Measurements from ENCODE around the gene SCO2. TPM values are rescaled to one million over a fixed set of nuclear protein-coding genes. Genes with fewer than 3 reads are reported as not detected.

Gene SCO2
- total RNA-seq, 1 donor = 2.6 TPM

DNA sequence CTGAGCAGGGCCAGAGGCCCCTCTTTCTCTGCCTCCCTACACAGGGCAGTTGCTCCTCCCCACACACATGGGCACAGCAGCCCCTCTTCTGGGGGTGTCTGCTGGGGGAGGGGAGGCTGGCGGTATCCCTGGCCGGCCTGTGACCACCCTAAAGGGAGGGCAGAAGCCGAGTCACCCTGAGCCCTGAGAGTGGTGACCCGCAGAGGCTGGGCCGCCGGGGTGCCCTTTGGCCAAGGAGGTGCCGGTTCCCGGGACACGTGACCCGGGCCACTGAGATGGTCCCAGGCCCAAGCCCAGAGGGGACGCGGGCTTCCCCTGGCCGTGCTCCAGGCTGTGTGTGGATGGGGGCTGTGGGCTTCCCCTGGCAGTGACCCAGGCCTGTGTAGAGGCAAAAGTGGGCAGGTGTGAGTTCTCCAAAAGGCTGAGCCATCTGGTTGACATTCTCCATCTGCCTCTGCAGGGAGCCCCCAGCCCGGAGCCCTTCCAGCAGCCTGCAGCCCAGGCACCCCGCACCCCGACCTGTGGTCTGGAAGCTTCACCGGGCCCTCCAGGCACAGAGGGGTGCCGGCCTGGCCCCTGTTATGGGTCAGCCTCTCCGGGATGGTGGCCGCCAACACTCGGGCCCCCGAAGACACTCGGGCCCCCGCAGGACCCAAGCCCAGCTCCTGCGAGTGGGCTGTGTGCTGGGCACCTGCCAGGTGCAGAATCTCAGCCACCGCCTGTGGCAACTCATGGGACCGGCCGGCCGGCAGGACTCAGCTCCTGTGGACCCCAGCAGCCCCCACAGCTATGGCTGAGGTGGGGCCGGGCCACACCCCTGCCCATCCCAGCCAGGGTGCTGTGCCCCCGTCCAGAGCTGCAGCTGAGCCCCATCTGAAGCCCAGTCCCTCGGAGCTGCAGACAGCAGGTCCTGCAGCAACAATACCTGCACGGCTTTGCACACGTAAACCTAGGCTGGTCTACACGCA is 43.0 kb downstream of the SCO2 start:
- peak overlapping the region; percentile 81 for H3K4me3 ChIP-seq (ENCODE audit: low read depth, low read length)
- TF ChIP-seq, protein P1, sequence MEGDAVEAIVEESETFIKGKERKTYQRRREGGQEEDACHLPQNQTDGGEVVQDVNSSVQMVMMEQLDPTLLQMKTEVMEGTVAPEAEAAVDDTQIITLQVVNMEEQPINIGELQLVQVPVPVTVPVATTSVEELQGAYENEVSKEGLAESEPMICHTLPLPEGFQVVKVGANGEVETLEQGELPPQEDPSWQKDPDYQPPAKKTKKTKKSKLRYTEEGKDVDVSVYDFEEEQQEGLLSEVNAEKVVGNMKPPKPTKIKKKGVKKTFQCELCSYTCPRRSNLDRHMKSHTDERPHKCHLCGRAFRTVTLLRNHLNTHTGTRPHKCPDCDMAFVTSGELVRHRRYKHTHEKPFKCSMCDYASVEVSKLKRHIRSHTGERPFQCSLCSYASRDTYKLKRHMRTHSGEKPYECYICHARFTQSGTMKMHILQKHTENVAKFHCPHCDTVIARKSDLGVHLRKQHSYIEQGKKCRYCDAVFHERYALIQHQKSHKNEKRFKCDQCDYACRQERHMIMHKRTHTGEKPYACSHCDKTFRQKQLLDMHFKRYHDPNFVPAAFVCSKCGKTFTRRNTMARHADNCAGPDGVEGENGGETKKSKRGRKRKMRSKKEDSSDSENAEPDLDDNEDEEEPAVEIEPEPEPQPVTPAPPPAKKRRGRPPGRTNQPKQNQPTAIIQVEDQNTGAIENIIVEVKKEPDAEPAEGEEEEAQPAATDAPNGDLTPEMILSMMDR (IDR thresholded peaks at IDR 0.05; ENCODE audit: insufficient read depth, low read depth, low read length) = no peak
- DNase-seq (ENCODE audit: low read depth) = no peak

DNA sequence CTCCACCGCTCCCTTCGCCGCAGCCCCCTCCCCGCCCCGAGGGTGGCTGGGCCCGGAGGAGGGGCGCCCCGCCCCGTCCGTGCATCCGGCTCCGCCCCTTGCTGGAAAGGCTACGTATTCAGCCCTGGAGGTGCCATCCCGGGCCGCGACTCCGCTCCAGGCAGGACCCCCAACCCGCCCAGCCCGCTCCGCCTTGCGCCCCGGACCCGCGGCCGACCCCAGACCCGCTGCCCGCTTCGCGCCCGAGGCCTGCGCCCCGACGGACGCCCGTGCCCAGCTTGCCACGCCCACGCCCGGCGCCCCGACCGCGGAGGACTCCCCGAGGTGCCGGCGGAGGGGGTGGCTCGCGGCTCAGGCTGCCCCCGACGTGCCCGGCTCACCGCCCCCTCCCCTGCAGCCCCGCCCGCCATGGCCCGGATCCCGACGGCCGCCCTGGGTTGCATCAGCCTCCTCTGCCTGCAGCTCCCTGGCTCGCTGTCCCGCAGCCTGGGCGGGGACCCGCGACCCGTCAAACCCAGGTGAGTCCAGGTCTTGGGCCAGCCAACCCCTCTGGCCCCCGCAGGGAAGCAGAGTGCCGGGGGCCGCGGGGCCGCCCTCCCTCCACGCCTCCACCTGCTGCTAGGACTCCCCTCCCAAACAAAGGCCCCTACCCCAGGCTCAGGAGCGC is 43.8 kb downstream of the SCO2 start, which contains the start of gene ADM2:
Gene ADM2, plus strand, starts transcription at position 104 of the 667 bp plus-strand sequence. Its CDS starts 305 bp downstream, at position 409.
- TF ChIP-seq, protein P1 (IDR thresholded peaks at IDR 0.05; ENCODE audit: insufficient read depth, low read depth, low read length) = no peak
- peak; percentile 25 for DNase-seq (ENCODE audit: low read depth)
- peak within 1 kb of the TSS; percentile 81 for H3K4me3 ChIP-seq (ENCODE audit: low read depth, low read length)

DNA sequence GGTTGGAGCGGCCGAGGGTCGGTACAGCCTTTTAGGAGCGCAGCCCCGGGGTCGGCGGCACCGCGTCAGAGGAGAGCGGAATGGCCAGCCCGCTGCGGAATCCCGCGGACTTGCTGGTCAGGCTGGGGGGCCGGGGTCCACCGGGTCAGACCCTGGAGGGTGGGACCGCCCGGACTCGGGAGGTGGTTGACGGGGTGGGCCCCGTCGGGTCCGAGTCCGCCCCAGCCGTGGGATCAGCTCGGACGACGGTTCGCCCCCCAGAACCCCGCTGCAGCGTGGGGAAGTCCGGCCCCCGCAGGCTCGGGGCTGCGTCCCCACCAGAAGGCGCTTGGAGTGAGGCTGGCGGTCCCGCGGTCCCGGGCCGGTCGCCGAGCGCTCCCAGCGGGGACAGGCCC is 44.4 kb downstream of the SCO2 start:
- TF ChIP-seq, protein P1 (IDR thresholded peaks at IDR 0.05; ENCODE audit: insufficient read depth, low read depth, low read length) = no peak
- no peak for DNase-seq (ENCODE audit: low read depth)
- peak overlapping the region; percentile 81 for H3K4me3 ChIP-seq (ENCODE audit: low read depth, low read length)

DNA sequence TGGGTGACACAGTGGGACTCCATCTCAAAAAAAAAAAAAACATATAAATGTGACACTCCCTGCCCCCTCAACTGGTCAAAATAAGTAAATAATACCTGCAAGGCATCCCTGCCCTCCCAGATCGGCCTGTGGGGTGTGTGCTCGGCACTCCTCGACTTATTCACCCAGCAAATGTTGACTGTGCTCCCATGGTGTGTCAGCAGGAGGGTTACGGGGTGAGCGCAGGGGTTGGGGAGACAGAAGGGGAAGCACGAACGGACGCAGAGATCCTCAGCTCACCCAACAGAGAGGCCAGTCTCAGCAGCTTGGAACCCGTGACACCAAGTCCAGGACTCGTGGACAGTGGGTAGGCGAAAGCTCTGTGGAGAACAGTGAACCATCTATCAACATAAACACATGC is 45.7 kb downstream of the SCO2 start:
- TF ChIP-seq, protein P1 (IDR thresholded peaks at IDR 0.05; ENCODE audit: insufficient read depth, low read depth, low read length) = no peak
- no peak for DNase-seq (ENCODE audit: low read depth)
- H3K4me3 ChIP-seq (ENCODE audit: low read depth, low read length) = no peak overlapping the region

DNA sequence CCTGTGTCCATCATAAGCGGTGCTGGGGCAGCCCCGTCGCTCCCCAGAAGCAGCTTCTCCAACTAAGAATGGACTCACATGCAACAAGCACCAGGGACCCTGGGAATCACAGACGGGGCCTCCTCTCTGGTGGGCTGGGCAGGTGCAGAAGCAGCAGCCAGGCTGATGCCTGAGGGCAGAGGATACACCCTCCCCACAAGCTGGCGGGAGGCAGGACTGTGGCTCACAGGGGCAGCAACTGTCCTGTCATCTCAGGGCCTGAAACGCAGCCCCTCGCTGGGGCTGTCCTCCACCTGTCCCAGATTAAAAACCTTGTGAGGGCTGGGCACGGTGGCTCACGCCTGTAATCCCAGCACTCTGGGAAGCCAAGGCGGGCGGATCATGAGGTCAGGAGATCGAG is 47.5 kb downstream of the SCO2 start:
- TF ChIP-seq, protein P1 (IDR thresholded peaks at IDR 0.05; ENCODE audit: insufficient read depth, low read depth, low read length) = no peak
- DNase-seq (ENCODE audit: low read depth) = no peak
- no peak overlapping the region for H3K4me3 ChIP-seq (ENCODE audit: low read depth, low read length)

DNA sequence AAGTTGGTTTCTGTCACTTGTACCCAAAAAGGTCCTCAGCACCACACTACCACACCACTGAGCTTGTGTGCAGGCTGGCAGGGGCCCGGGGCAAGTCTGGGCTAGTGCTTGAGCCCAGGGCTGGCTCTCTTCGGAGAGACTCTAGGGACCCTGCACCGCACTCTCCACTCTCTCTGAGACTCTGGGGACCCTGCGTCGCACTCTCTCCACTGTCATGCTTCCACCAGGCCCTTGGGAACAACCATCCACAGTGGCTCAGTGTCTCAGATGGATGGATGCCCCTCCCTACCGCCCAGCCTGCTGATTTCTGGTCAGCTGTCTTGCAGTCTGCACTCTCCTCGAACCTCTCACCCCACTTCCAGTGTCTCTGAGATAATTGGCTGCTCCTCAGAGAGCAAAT is 48.5 kb downstream of the SCO2 start:
- no peak overlapping the region for H3K4me3 ChIP-seq (ENCODE audit: low read depth, low read length)
- no peak for DNase-seq (ENCODE audit: low read depth)
- TF ChIP-seq, protein P1 (IDR thresholded peaks at IDR 0.05; ENCODE audit: insufficient read depth, low read depth, low read length) = no peak
